HepG2 (cell line): ENCODE measurements around the gene AGRP. TPM values are rescaled to one million over a fixed set of nuclear protein-coding genes. Genes with fewer than 3 reads are reported as not detected.

ENCODE experiments used
- FOXK1 ChIP-seq: sonication (generic); formaldehyde crosslinking; IDR thresholded peaks from 2 replicates; pipeline ENCODE4 v1.4.0; 2020; ENCODE audit warnings: low read depth, missing genetic modification reagents, borderline replicate concordance
- USF2 ChIP-seq, 2 experiments: sonication (generic) in 1 of 2; formaldehyde crosslinking in 1 of 2; IDR thresholded peaks; 2 replicates each; pipeline versions ENCODE4 v1.5.1 to v1.6.1; 2011 to 2020; ENCODE audit warnings: borderline replicate concordance in 1 of 2, low read depth in 1 of 2, low read length in 1 of 2, mild to moderate bottlenecking in 1 of 2, missing genetic modification reagents in 1 of 2, moderate library complexity in 1 of 2
- ZNF646 ChIP-seq: sonication (generic); formaldehyde crosslinking; IDR thresholded peaks from 2 replicates; pipeline ENCODE4 v1.9.0; 2021; ENCODE audit warnings: mild to moderate bottlenecking, missing genetic modification reagents
- polyA plus RNA-seq, 8 experiments: library from polyadenylated mRNA; depleted of rRNA in 3 of 8; stranded (reverse) in 7 of 8; unstranded in 1 of 8; fragments of >200 nt; fragmentation: Illumina TruSeq in 4 of 8; extraction: Trizol in 4 of 8; gene quantifications; 2 replicates each; pipeline versions ENCODE4 v1.2.1 to v1.2.3, GENCODE V29; 2011 to 2016; ENCODE audit warnings: low read depth in 4 of 8, missing spikeins in 1 of 8, mixed read lengths in 1 of 8; ENCODE audit not compliant: insufficient read depth in 1 of 8
- total RNA-seq, 5 experiments: library from RNA; depleted of rRNA; stranded (reverse); fragments of >200 nt; fragmentation: Illumina TruSeq; extraction: Trizol; gene quantifications; 2 replicates each; pipeline ENCODE4 v1.2.3, GENCODE V29; 2016; ENCODE audit warnings: low read depth in 1 of 5

AGRP gene
- total and polyA plus RNA-seq, 2 of the 13 experiments (the other 11 are each of a cell fraction or from before 2014, with no cell fraction given): not detected

GRCh38 chr16:67449739-67450138, 33.6 kb downstream of the AGRP start (continued):
- TF ChIP-seq ZNF646 (CRISPR knock-in tag) (no peak), FOXK1 (CRISPR knock-in tag) (no peak), USF2 (IDR thresholded peaks at IDR 0.05; ENCODE audit: low read depth, low read length) (no peak), USF2 (CRISPR knock-in tag; IDR thresholded peaks at IDR 0.05; ENCODE audit: borderline replicate concordance) (no peak)
